Breast epithelium (tissue), 3 donors: ENCODE data around the gene MERTK.
"Not testable (repeated sequence)": the region's sequence is repeated elsewhere in the genome, so short reads cannot be mapped to it uniquely, and the experiment has no call there.

Source experiments
- CTCF ChIP-seq, 3 donors: fragments of 450-650 bp; IDR thresholded peaks; one replicate each; pipeline ENCODE4 v1.5.1; 2016 to 2017; ENCODE audit warnings: antibody characterized with exemption in 3 of 3, mild to moderate bottlenecking in 3 of 3, moderate library complexity in 3 of 3
- POLR2A ChIP-seq: fragments of 450-650 bp; IDR thresholded peaks from one replicate; pipeline ENCODE4 v1.6.1; 2016; ENCODE audit warnings: antibody characterized with exemption, mild to moderate bottlenecking, moderate library complexity
- POLR2AphosphoS5 ChIP-seq, 3 donors: sonication (generic); formaldehyde crosslinking; IDR thresholded peaks; one replicate each; pipeline ENCODE4 v1.6.1; 2017; ENCODE audit warnings: antibody characterized with exemption in 3 of 3

GRCh38 chr2:111963508-111963907 lies 65.1 kb downstream of the MERTK start:
- TF ChIP-seq POLR2A; CTCF (IDR thresholded peaks at IDR 0.05); POLR2AphosphoS5 (IDR thresholded peaks at IDR 0.05): not testable (repeated sequence)
